NCI-H446 treated with DMSO at 0.1 percent for 48 hours (cell line): ENCODE measurements around the gene ARF6.
A peak's percentile ranks its signal among the peaks of the same experiment; 100 is the strongest.

ENCODE experiments used
- DNase-seq: peaks from one replicate; lab custom pipeline; 2025; lab: John Stamatoyannopoulos, UW

ARF6 gene

GRCh38 chr14:49940808-49941421, 48.0 kb downstream of the ARF6 start:
- DNase-seq, result no peak

GRCh38 chr14:49942090-49942489, 49.2 kb downstream of the ARF6 start:
- DNase-seq, result peak; percentile 36

GRCh38 chr14:49944501-49944900, 51.6 kb downstream of the ARF6 start:
- no peak for DNase-seq

- DNase-seq, result no peak
These were observed 52.8 kb downstream of the ARF6 start for GRCh38 chr14:49945448-49946319.
